ACC112 (cell line): ENCODE data around the gene TOMM20.

ENCODE experiments used
- H2AFZ ChIP-seq: fragments of 200-600 bp; sonication (generic); one replicate; pipeline ENCODE4 v1.6.0; 2017; ENCODE audit warnings: antibody characterized with exemption, low read length; ENCODE audit not compliant: unreplicated experiment
- H3K27ac ChIP-seq: fragments of 200-600 bp; sonication (generic); 2 replicates; pipeline ENCODE4 v1.5.1; 2014; ENCODE audit warnings: low read depth, mild to moderate bottlenecking, antibody characterized with exemption, low read length, moderate library complexity
- H3K27me3 ChIP-seq: fragments of 200-600 bp; sonication (generic); 2 replicates; pipeline ENCODE4 v1.6.1; 2014; ENCODE audit warnings: mild to moderate bottlenecking, antibody characterized with exemption, low read length, moderate library complexity, mixed read lengths; ENCODE audit not compliant: insufficient read depth
- H3K36me3 ChIP-seq: fragments of 200-600 bp; sonication (generic); 2 replicates; pipeline ENCODE4 v1.6.1; 2016; ENCODE audit warnings: mild to moderate bottlenecking, antibody characterized with exemption, low read length, moderate library complexity, mixed read lengths; ENCODE audit not compliant: insufficient read depth
- H3K4me1 ChIP-seq: fragments of 200-600 bp; sonication (generic); one replicate; pipeline ENCODE4 v1.6.1; 2016; ENCODE audit warnings: low read length, mixed read lengths; ENCODE audit not compliant: insufficient read depth, unreplicated experiment, control insufficient read depth
- H3K4me3 ChIP-seq: fragments of 200-600 bp; sonication (generic); 2 replicates; pipeline ENCODE4 v1.5.1; 2014; ENCODE audit warnings: mild to moderate bottlenecking, low read depth, low read length
- H3K79me2 ChIP-seq: fragments of 200-600 bp; sonication (generic); one replicate; pipeline ENCODE4 v1.6.0; 2016; ENCODE audit warnings: low read length; ENCODE audit not compliant: control insufficient read depth, unreplicated experiment, insufficient read depth

The TOMM20 gene

DNA sequence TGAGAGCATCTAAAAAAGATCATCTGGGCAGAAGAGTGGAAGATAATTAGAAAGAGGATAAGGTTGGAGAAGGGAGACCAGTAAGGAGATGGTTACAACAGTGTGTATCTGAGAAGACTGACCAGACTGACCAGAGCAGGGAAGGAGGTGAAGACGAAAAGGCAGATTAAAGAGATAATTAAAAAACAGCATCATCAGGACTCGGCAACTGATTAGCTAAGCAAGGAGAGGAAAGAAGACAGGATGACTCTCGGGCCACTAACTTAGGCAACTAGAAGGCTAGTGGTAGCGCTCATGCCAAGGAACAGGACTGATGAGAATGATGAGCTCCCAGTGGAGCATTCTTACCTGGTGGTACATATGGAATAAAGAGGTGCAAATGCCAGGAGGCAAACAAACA, 28.5 kb upstream of the TOMM20 start:
- Histone ChIP-seq H3K27ac (no peak overlapping the region), H2AFZ (no peak overlapping the region), H3K36me3 (peaks cover 36% of the 10 kb centered on the region), H3K79me2 (peaks cover 42% of the 10 kb centered on the region), H3K4me1 (peaks cover 16% of the 10 kb centered on the region), H3K4me3 (no peak overlapping the region), H3K27me3 (no peaks in the 10 kb centered on the region)

DNA sequence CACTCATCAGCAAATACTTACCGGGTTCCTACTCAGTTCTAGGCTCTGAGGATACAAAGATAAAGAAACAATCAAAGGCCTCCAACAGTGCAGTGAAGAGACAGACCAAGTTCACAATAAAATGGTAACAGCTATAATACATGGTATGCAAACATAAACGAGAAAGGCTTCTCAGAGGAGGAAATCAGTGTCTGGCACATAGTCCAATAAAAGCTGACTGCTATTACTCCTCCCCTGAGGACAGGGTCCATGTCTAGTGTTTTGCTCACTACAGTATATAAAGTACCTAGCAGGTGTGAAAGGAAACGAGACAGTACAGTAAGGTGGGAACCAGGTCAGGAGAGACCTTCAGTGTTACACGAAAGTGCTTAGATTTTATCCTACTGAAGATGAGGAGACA, 28.1 kb upstream of the TOMM20 start:
- Histone ChIP-seq H2AFZ (no peak overlapping the region), H3K27ac (no peak overlapping the region), H3K4me1 (peaks cover 12% of the 10 kb centered on the region), H3K4me3 (no peak overlapping the region), H3K27me3 (no peaks in the 10 kb centered on the region), H3K36me3 (peaks cover 36% of the 10 kb centered on the region), H3K79me2 (peaks cover 41% of the 10 kb centered on the region)

DNA sequence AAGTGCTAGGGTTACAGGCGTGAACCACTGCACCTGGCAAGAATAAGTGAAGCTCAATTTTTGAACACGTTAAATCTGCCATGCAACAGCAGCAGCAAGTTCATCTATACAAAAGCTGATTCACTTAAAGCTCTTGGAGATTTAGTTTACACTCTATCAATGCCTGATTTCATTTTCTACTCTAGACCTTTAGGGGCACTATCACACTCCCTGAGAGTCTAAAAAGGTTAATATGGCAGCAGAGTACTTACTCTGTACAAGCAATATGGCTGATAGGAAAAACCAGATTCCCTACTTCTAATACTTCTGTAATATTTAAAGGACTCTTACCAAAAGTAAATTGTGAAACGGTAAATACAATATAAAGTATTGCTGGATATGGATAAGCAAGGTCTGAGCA, 27.6 kb upstream of the TOMM20 start:
- no peak overlapping the region for H2AFZ ChIP-seq
- peaks cover 38% of the 10 kb centered on the region for H3K79me2 ChIP-seq
- no peak overlapping the region for H3K4me3 ChIP-seq
- H3K27ac ChIP-seq: no peak overlapping the region
- H3K27me3 ChIP-seq: no peaks in the 10 kb centered on the region
- peaks cover 11% of the 10 kb centered on the region for H3K4me1 ChIP-seq
- peaks cover 41% of the 10 kb centered on the region for H3K36me3 ChIP-seq

DNA sequence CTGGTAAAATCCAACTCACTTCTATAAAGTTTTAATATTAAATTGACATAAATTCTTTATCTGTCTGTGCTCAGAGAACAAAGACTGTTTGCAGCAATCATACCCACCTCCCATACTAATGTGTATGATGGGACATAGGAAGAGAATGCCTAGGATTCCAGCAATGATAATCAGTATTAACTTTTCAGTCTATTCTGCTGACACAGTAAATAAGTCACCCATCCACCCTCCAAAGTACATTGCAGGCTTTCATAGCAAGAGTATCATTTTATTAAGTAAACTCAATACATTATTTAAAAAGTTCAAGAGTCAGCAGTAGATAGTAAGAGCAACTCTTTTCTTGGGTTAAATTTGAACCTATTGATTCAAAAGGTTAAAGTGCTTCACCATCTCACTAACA, 23.6 kb upstream of the TOMM20 start:
- Histone ChIP-seq H3K79me2 (peaks cover 6% of the 10 kb centered on the region), H3K4me1 (peaks cover 9% of the 10 kb centered on the region), H2AFZ (no peak overlapping the region), H3K27ac (no peak overlapping the region), H3K36me3 (peaks cover 36% of the 10 kb centered on the region), H3K27me3 (no peaks in the 10 kb centered on the region), H3K4me3 (no peak overlapping the region)

DNA sequence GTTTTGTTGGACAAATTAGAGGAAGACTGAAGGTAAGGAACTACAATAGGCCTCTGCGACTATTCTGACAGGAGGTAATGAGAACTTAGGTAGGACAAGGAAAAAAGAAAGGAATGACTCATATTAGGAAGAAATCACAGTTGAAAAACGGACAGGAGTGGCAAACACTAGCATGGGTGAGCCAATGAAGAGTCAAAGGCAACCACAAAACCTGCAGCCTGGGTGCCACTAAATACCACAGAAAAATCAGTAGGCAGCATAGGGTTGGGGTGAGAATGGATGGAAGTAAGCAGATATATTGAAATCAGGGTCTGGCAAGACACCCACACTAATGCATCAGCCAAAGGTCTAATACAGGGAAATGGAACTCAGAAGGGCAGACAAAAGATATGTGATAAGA, 22.4 kb upstream of the TOMM20 start:
- no peak overlapping the region for H3K4me3 ChIP-seq
- no peaks in the 10 kb centered on the region for H3K27me3 ChIP-seq
- H3K4me1 ChIP-seq: no peaks in the 10 kb centered on the region
- H3K36me3 ChIP-seq: peaks cover 26% of the 10 kb centered on the region
- no peak overlapping the region for H3K27ac ChIP-seq
- H3K79me2 ChIP-seq: no peaks in the 10 kb centered on the region
- no peak overlapping the region for H2AFZ ChIP-seq

DNA sequence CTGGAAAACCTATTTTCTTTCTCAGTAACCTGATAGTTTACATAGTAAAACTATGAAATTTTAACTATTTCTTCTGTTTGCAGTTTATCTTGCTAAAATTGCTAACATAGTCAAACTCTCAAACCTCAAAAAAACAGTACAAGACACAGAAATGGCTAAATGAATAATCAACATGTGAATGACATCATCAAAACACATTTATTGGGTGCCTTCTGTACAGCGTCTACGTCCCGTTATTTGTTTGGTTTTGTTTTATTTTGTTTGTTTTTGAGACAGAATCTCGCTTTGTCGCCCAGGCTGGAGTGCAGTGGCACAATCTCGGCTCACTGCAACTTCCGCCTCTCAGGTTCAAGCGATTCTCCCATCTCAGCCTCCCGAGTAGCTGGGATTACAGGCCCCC, 21.2 kb upstream of the TOMM20 start:
- H3K36me3 ChIP-seq: peaks cover 28% of the 10 kb centered on the region
- H3K27ac ChIP-seq: no peak overlapping the region
- H3K79me2 ChIP-seq: no peaks in the 10 kb centered on the region
- no peaks in the 10 kb centered on the region for H3K4me1 ChIP-seq
- no peak overlapping the region for H2AFZ ChIP-seq
- no peaks in the 10 kb centered on the region for H3K27me3 ChIP-seq
- H3K4me3 ChIP-seq: no peak overlapping the region

DNA sequence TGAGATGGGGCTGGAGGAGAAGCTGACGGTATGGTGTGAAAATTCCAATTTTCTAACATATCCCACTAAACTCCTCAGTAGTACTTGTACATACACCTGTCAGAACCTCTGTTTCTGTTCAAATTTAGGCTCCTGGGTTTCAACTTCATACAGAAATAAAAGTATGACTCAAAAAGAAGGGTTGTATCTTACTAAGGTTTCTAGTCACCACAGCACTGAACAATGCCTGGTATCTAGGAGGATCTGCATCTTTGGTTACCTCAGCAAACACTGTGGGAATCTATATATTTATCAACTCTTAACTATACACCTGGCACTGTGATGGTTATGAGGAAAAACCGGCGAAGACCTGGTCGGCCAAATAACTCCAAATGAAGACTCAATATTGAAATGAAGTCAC, 18.6 kb upstream of the TOMM20 start:
- H3K27me3 ChIP-seq: no peaks in the 10 kb centered on the region
- H3K4me3 ChIP-seq: no peak overlapping the region
- H3K36me3 ChIP-seq: peaks cover 26% of the 10 kb centered on the region
- peaks cover 5% of the 10 kb centered on the region for H3K79me2 ChIP-seq
- no peaks in the 10 kb centered on the region for H3K4me1 ChIP-seq
- no peak overlapping the region for H3K27ac ChIP-seq
- no peak overlapping the region for H2AFZ ChIP-seq

DNA sequence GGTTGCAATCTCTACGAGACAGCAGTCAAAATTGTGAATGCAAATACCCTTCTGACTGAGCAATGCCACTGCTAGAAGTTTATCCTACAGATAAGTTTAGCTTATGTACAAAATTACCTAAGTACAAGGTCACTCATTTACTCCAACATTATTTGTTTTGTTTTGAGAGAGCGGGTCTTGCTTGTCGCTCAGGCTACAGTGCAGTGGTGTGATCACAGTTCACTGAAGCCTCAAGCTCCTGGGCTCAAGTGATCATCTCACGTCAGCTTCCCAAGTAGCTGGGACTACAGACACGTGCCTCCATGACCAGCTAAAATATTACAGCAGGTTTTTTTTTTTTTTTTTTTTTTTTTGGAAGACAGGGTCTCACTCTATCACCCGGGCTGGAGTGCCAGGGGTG, 17.0 kb upstream of the TOMM20 start:
- no peaks in the 10 kb centered on the region for H3K4me1 ChIP-seq
- H2AFZ ChIP-seq: no peak overlapping the region
- no peak overlapping the region for H3K27ac ChIP-seq
- H3K79me2 ChIP-seq: peaks cover 5% of the 10 kb centered on the region
- peaks cover 19% of the 10 kb centered on the region for H3K36me3 ChIP-seq
- no peak overlapping the region for H3K4me3 ChIP-seq
- no peaks in the 10 kb centered on the region for H3K27me3 ChIP-seq

DNA sequence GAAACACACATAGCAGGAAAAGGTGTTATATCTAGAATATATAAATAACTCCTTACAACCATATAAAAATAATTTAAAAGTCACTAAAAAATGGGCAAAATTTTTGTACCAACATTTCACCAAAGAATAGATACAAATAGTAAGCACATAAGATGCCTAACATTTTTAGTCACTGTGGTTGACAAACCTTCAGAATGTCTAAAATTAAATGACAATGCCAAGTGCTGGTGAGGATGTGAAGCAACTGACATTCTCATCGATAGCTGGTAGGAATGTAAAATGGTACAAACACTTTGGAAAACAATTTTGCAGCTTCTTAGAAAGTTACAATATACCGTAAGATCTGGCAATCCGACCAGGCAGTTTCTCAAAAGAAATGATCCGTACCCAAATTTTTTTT, 14.4 kb upstream of the TOMM20 start:
- no peak overlapping the region for H2AFZ ChIP-seq
- no peaks in the 10 kb centered on the region for H3K4me1 ChIP-seq
- peaks cover 5% of the 10 kb centered on the region for H3K79me2 ChIP-seq
- H3K36me3 ChIP-seq: peaks cover 19% of the 10 kb centered on the region
- H3K27ac ChIP-seq: no peak overlapping the region
- H3K4me3 ChIP-seq: no peak overlapping the region
- no peaks in the 10 kb centered on the region for H3K27me3 ChIP-seq

DNA sequence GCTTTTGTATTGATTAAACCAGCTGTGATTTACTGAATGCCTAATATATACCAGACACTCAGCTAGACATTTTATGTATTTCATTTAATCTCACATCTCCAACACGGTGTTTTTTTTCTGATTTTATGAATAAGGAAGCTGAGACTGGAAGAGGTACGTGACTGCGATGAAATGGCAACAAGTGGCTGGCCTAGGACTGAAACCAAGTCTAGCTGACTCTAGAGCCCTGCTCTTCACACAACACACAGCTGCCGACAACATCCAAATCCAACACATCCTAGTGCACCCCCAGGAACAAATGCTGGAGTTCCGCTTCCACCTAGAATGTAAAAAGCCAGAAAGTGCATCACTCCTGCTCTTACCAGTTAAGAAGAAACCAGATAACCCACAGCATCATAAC, 10.7 kb upstream of the TOMM20 start:
- Histone ChIP-seq H3K4me3 (no peak overlapping the region), H3K4me1 (no peaks in the 10 kb centered on the region), H3K36me3 (peaks cover 29% of the 10 kb centered on the region), H3K79me2 (peaks cover 5% of the 10 kb centered on the region), H3K27ac (no peak overlapping the region), H3K27me3 (no peaks in the 10 kb centered on the region), H2AFZ (no peak overlapping the region)

DNA sequence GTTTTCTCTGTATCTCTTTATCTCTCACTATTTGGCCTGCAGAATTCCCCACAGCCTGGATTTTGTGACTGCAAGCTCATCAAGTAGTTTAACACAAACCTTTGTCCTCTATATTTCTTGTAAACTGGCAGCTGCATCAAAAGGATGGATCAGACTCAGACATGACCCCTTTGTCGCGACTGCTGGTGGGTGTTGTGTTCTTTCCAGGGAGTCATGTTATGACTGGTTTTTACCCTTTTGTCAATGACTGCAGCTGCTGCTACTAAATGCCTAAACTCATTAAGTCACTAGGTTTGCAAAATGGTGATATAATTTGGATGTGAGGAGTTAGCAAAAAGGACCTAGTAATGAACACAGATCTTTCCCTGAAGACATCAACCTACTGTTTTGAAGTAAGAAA, 10.2 kb upstream of the TOMM20 start:
- Histone ChIP-seq H3K27me3 (no peaks in the 10 kb centered on the region), H2AFZ (no peak overlapping the region), H3K36me3 (peaks cover 29% of the 10 kb centered on the region), H3K4me1 (no peaks in the 10 kb centered on the region), H3K4me3 (no peak overlapping the region), H3K27ac (no peak overlapping the region), H3K79me2 (peaks cover 2% of the 10 kb centered on the region)

DNA sequence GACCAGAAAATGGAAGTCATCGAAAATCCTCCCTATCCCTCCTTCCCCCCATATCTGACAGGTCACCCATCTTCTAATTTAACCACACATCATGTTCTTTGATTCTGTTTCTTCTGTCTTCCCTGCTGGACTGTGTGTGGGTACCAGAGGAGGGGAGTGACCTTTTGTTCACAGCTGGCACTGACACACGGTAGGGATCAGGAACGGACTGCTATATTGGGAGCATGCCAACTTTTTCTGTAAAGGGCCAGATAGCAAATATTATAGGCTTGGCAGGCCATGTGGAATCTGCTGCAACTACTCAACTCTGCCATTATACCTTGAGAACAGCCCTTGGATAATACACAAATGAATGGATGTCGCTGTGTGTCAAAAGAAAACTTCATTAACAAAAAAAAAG, 7.5 kb upstream of the TOMM20 start:
- Histone ChIP-seq H3K27me3 (no peaks in the 10 kb centered on the region), H3K27ac (no peak overlapping the region), H3K4me3 (no peak overlapping the region), H3K36me3 (peaks cover 29% of the 10 kb centered on the region), H2AFZ (no peak overlapping the region), H3K79me2 (no peaks in the 10 kb centered on the region), H3K4me1 (no peaks in the 10 kb centered on the region)
